Stimulated activated CD8-positive, alpha-beta memory T cell treated with anti-CD3 and anti-CD28 coated beads, Interleukin-4, amount 100 ng/mL, for 4 hours (primary cell): ENCODE data around the gene ZNF185.

Experiments
- DNase-seq, 2 donors: peaks; one replicate each; pipeline ENCODE4 v3.0.0-alpha.2; 2020; ENCODE audit warnings: low read depth in 2 of 2, low spot score in 1 of 2

ZNF185 gene

DNA sequence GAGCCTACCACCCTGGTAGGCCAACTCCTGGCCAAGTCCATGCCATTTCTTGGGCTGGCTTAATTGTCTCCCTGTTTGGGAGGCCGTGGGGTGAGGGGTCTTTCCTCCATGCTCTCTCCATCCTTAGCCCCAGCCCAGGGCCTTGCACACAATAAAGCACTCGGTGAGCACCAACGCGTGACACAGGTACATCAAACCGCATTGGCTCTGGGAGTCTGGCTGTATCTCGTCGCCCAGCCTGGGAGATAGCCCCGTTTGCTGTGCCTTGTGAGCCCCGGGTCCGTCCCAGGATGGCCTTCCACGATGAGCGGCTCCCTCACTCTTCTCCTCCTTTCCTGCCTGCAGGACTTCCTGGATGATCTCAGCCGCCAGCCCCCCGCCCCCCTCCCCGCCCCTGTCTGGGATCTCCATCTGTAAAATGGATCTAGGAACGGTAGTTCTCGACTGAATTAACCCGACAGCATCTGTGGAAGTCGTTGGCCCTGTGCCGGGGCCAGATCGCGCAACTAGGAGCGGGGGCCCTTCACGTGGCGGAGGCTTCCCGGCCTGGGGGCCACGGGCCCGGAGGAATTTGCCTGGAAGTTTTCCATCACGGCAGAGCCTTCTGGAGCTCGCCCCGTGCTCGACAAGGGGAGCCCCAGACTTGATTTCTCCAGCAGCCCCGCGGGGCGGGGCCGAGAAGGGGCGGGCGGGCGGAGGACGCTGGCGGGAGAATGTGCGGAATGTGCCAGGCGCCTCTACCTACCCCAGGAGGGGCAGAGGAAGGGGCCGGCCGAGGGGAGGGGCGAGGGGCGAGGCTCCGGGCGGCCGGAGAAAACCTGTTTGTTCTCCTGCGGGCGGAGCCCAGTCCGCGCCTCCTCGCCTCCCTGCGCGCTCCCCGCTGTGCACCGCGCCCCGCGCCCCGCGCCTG lies at the start of gene ZNF185:
Gene ZNF185, plus strand, starts transcription at position 846 of the 910 bp plus-strand sequence. CDS start 16,423 bp downstream, outside the sequence.
- no peak for DNase-seq

GRCh38 chrX:152850465-152850864 lies 47.4 kb upstream of the ZNF185 start:
- no peak for DNase-seq

GRCh38 chrX:152853986-152854385 lies 43.9 kb upstream of the ZNF185 start:
- DNase-seq: no peak

- DNase-seq: no peak
These were observed 36.8 kb upstream of the ZNF185 start for GRCh38 chrX:152861116-152861515.

DNA sequence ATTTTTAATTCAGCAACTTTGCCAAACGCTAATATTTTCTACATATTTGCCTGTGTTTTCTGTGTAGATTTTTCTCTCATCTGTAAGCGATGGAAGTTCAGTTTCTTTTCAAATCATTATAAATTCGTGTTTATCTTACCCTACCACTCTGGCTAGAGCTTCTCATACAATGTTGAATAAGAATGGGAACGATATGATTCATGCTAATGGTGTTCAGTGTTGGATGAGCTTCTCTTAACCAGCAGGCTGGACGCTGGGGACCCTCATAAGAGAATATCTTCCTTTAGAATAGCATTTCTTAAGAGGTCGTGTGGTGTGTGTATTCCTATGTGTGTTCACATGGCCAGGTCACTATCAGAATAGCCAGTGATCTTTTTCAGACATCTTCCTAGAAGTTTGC lies 36.0 kb upstream of the ZNF185 start:
- no peak for DNase-seq

DNA sequence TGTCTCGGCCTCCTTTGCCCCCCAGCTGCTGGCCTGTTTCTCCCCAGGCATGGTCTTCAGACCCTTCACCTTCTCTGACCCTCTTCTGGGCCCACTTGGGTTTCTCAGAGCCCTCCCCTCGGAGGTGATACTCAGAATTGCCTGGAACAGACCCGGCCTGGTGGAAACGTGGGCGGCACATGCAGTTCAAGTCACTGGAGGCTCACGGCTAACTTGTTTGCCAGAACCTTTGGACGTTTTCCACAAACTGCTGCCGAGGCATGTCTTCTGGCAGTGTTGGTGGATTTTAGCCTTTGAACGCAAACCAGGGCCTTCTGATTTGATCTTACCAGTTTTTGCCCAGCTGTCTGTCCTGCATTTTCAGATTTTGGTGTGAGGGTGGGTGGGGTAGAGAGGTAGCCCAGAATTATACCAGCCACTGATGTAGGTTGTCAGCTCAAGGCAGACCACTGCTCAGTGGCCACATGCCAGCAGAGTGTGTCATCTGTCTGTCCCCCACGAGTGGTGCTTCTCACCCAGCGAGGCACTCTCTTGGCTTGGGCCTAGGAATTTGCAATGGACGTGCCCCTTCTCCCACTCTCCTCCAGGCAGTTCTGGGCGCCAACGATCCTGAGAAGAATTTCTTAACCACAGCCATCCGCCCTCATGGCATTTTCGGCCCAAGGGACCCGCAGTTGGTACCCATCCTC lies 32.5 kb upstream of the ZNF185 start:
- no peak for DNase-seq

DNA sequence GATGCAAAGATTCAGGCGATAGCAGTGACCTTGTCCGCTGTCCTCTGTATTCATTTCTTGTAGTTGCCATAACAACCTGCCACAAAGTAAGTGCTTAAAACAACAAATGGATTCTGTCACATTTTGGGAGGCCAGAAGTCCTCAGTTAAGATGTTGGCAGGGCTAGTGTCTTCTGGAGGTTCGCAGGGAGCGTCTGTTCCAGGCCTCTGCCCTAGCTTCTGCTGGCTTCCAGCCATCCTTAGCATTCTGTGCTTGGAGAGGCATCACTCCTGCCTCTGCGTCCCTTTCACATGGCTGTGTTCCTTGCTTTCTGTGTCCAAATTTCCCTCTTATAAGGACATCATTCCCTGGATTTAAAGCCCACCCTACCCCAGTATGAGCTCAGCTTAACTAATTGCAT lies 31.5 kb upstream of the ZNF185 start:
- DNase-seq: no peak

DNA sequence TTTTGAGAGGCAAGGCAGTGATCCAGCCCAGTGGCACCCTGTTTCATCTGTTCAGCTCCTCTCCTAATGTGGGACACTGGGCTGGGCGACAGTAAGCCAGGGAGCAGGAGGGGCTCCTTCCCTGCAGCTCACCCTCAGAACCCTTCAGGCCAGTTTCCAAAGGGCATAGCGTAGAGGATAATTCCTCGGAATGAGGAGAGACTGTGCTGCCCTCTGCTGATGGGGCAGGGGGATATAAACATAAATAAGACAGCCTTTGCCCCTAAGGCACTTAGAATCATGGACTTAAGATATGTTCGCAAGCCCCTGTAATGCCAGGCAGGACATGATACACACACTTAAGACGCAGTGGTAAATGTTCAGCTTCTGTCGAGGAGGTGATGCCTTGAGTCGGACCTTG lies 27.9 kb upstream of the ZNF185 start:
- DNase-seq: no peak

- DNase-seq: no peak
These were observed 26.6 kb upstream of the ZNF185 start for GRCh38 chrX:152871260-152871659.

DNA sequence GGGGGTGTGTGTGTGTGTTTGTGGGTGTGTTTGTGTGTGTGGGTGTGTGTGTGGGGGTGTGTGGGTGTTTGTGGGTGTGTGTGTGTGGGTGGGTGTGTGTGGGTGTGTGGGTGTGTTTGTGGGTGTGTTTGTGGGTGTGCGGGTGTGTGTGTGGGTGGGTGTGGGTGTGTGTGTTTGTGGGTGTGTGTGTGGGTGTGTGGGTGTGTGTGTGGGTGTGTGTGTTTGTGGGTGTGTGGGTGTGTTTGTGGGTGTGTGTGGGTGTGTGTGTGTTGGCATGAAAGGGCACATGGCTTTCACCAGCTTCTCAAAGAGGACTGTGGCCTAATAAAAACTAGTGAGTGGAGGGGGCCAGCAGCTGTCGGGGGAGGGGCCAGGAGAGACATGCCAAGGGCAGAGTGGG lies 25.3 kb upstream of the ZNF185 start:
- DNase-seq: no peak

GRCh38 chrX:152873361-152873760 lies 24.5 kb upstream of the ZNF185 start:
- DNase-seq: no peak

DNA sequence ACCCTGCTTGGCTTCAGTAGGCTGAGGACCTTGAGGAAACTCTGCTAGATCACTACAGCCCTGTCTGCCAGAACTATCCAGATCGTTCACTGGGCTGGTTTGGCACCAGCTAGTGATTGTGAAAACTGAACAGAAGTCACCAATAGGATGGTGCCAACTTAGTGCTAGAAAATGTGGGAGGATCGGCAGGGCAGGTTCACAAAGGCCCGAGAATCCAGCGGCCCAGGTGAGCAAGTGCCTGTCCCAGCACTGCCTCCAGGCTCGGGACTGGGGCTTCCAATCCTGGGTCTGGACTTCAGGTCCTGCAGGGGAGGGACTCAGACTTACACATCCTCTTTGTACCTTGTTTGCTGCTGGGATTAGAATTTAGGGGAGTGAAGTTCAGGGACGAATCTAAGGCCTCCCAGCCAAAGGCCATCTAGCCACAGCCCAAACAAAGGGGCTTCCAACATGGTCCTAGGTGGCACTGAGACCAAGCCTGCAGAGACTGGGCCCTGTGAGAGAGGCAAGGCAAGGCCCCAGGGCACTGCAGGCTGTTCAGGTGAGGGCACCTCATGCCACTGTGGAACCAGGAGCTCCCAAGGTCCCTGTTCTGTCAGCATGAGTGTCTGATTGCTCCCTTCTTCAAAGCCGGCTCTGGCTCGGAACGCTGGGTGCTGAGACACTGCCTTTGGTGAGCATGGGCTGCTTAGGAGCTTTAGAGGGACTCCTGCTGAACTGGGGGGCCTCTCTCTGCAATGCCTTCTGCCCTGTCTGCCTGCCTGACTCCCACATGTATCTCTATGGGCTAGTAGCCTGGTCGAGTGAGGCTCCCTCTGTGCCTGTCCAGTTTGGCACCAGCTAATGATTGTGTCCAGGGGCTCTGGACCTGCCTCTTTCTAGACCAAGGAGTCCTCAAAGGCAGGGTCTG lies 20.7 kb upstream of the ZNF185 start:
- DNase-seq: no peak

DNA sequence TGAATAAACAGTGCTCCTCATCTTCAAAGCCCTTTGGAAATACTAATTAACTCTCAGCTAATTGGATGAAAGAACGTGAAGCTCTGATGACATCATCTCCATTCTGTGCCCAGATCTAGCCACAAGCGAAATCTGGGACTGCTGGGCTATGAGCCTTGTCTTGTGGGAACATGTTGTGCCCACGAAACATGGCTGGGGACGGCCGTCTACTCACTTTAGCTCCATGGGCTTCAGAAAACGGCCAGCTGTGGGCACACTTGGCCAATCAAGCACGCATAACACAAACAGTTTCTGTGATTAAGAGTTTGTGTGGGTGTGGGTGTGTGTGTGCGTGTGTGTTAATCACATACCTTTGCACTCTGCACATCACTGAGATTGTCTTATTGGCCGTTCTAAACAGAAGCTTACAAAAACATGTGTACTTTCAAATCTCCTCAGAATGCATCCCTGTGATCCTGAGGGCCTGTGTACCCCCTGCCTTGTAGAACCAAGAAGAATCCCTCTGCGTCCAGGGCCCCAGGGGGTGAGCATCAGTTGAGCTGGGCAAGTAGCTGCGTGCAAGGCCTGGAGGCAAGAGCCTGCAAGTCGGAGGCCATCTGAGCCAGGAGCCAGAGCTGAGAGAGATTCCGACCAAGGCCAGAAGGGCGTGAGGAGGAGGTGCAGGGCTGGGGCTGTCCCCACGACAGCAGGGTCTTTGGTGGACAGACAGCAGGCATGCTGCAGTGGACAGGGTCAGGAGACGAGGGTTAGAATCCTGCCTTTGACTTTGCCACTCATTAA lies 18.7 kb upstream of the ZNF185 start:
- DNase-seq: no peak

DNA sequence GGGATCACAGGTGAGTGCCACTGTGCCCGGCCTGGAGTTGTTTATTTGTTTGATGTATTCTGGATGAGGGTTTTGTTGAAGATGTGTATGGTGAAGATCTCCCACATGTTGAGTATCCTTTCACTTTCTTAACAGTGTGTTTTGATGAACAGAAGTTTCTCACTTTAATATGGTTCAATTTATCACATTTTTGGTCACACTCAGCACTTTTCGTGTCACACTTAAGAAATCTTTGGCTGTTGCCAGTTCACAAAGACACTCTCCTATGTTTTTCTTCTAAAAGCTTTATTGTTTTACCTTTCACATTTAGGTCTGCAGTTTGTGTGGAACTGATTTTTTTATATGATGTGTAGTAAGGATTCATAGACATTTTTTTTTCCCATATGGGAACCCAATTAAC lies 16.6 kb upstream of the ZNF185 start:
- DNase-seq: no peak

- DNase-seq: no peak
These were observed 13.7 kb upstream of the ZNF185 start for GRCh38 chrX:152884171-152884570.

DNA sequence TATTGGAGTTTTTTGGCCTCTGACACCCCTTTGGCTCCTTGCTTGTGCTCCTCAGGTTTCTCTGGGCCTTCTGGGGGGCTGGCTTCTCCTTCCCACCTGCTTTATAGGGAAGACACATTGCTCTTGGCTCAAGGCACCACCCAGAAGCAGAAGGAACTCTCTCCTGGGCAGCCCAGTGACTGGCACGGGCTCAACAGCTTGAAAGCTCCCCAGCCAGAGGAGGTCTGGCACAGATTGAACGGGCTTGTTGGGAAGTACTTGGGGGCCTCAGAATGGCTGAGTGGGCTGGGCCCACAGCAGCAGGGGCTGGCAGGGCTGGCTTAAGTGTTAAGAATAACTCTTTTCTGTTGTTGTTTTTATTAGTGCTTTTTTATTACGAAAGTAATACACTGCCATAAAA lies 11.2 kb upstream of the ZNF185 start:
- DNase-seq: no peak

DNA sequence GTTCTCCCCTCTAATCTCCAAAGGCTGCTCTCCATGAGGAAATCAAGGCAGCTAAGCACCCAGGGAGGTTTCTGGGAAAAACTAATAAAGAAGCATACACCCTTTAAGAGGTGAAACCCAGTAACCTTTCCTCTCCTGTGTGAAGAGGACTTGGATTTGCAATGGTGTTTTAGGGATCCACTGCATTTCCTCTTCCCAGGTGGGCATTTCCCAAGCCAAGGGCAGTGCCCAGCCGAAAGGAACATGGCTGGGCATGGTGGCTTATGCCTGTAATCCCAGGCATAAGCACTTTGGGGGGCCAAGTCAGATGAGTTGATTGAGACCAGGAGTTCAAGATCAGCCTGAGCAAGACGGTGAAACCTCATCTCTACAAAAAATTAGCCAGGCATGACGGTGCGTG lies 5.4 kb upstream of the ZNF185 start:
- DNase-seq: no peak

GRCh38 chrX:152892999-152893891 lies 4.6 kb upstream of the ZNF185 start:
- DNase-seq: no peak

DNA sequence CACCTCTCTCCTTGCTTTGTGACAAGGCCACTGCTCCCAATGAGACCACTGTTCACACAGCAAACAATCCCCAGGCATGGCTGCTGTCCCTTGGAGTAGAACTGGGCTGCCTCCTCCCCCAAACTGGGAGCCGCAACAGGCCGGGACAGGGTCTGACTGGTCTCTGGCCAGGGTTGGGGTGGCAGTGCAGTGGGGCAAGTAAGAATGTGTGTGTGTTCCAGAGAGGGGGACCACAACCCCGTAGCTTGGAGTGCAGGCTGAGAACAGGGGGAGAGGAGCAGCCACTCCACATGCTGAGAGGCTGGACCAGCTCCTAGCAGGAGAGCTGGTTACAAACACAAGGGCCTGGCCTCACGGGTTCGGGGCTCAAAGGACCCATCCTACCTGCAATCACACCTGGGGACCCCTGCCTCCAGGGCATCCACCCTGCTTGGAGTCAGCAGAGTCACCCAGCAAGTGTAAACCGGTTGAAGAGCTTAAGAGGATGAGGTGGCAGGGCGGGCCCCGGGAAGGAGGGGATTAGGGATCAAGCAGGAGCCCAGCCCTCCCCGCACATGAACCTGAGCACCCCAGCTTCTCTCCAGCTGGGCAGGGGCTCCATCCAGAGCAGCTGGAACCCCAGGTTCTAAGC lies 3.8 kb upstream of the ZNF185 start:
- no peak for DNase-seq
